ENCODE data around the gene CLSTN1.
"Not testable (repeated sequence)": the region's sequence is repeated elsewhere in the genome, so short reads cannot be mapped to it uniquely, and the experiment has no call there.

CLSTN1 gene

GRCh38 chr1:9825093-9826074 lies 1.6 kb upstream of the CLSTN1 start:
- DNase-seq (ENCODE audit: low read depth) = peak; percentile 61

- DNase-seq (ENCODE audit: low read depth) = no peak
Measured at GRCh38 chr1:9824702-9825089, 931 bp upstream of the CLSTN1 start.

- no peak for DNase-seq (ENCODE audit: low read depth)
Measured at GRCh38 chr1:9823693-9823942, 147 bp downstream of the CLSTN1 start.

GRCh38 chr1:9822897-9823692 lies 670 bp downstream of the CLSTN1 start:
- DNase-seq (ENCODE audit: low read depth) = no peak

- no peak for DNase-seq (ENCODE audit: low read depth)
Measured at GRCh38 chr1:9822490-9822889, 1.3 kb downstream of the CLSTN1 start.

GRCh38 chr1:9821710-9822109 lies 2.1 kb downstream of the CLSTN1 start:
- DNase-seq (ENCODE audit: low read depth) = no peak

GRCh38 chr1:9820521-9820920 lies 3.2 kb downstream of the CLSTN1 start:
- no peak for DNase-seq (ENCODE audit: low read depth)

- no peak for DNase-seq (ENCODE audit: low read depth)
Measured at GRCh38 chr1:9817734-9818133, 6.0 kb downstream of the CLSTN1 start.

- DNase-seq (ENCODE audit: low read depth) = no peak
Measured at GRCh38 chr1:9816199-9816598, 7.6 kb downstream of the CLSTN1 start.

GRCh38 chr1:9815150-9815549 lies 8.6 kb downstream of the CLSTN1 start:
- DNase-seq (ENCODE audit: low read depth) = no peak

GRCh38 chr1:9814619-9815018 lies 9.1 kb downstream of the CLSTN1 start:
- DNase-seq (ENCODE audit: low read depth) = no peak

- no peak for DNase-seq (ENCODE audit: low read depth)
Measured at GRCh38 chr1:9811239-9811966, 12.4 kb downstream of the CLSTN1 start.

- no peak for DNase-seq (ENCODE audit: low read depth)
Measured at GRCh38 chr1:9809100-9809510, 14.7 kb downstream of the CLSTN1 start.

GRCh38 chr1:9808459-9808858 lies 15.3 kb downstream of the CLSTN1 start:
- no peak for DNase-seq (ENCODE audit: low read depth)

GRCh38 chr1:9807541-9807940 lies 16.2 kb downstream of the CLSTN1 start:
- no peak for DNase-seq (ENCODE audit: low read depth)

- DNase-seq (ENCODE audit: low read depth) = not testable (repeated sequence)
Measured at GRCh38 chr1:9805972-9806371, 17.8 kb downstream of the CLSTN1 start.

- no peak for DNase-seq (ENCODE audit: low read depth)
Measured at GRCh38 chr1:9805006-9805508, 18.7 kb downstream of the CLSTN1 start.

GRCh38 chr1:9803003-9803918 lies 20.5 kb downstream of the CLSTN1 start:
- DNase-seq (ENCODE audit: low read depth) = not testable (repeated sequence)

- DNase-seq (ENCODE audit: low read depth) = no peak
Measured at GRCh38 chr1:9801909-9802308, 21.9 kb downstream of the CLSTN1 start.

- DNase-seq (ENCODE audit: low read depth) = no peak
Measured at GRCh38 chr1:9798236-9799130, 25.3 kb downstream of the CLSTN1 start.
